AG04450 (cell line): ENCODE measurements around the gene SLC13A3. TPM values are rescaled to one million over a fixed set of nuclear protein-coding genes. Genes with fewer than 3 reads are reported as not detected.

ENCODE experiments used
- CTCF ChIA-PET: fragments of 300-600, 350-600 bp; formaldehyde crosslinking; extraction: SDS; loops from one replicate; lab custom pipeline; 2022; ENCODE audit warnings: antibody characterized with exemption, inconsistent platforms; lab: Charles Lee
- POLR2A ChIA-PET: fragments of 350-600 bp; formaldehyde crosslinking; extraction: SDS; loops from one replicate; lab custom pipeline; 2021; ENCODE audit warnings: antibody characterized with exemption, inconsistent platforms; lab: Yijun Ruan, JAX
- DNase-seq: peaks from one replicate; pipeline ENCODE4 v3.0.0-alpha.2; 2011; ENCODE audit warnings: low read depth, low spot score
- H3K27ac ChIP-seq: one replicate; pipeline ENCODE4 v1.5.1; 2012; ENCODE audit warnings: low read depth, low read length, control low read depth
- H3K27me3 ChIP-seq: one replicate; pipeline ENCODE4 v1.6.0; 2012; ENCODE audit warnings: low read length; ENCODE audit not compliant: control insufficient read depth, insufficient read depth
- H3K4me3 ChIP-seq: 2 replicates; pipeline ENCODE4 v1.5.1; 2011; ENCODE audit warnings: mild to moderate bottlenecking, low read depth, low read length, control low read depth
- H3K9me3 ChIP-seq: 2 replicates; pipeline ENCODE4 v1.5.1; 2012; ENCODE audit warnings: low read length; ENCODE audit not compliant: control insufficient read depth, insufficient read depth
- CTCF ChIP-seq: IDR thresholded peaks from 2 replicates; pipeline ENCODE4 v1.5.1; 2011; ENCODE audit warnings: low read depth, low read length, control low read depth, inconsistent platforms
- polyA plus RNA-seq: library from polyadenylated mRNA; depleted of rRNA; stranded (reverse); fragments of >200 nt; gene quantifications from 2 replicates; pipeline ENCODE4 v1.2.3, GENCODE V29; 2011

The SLC13A3 gene
- polyA plus RNA-seq, 1 experiment, result 2.4 TPM

- Histone ChIP-seq H3K4me3 (no peak overlapping the region), H3K27me3 (no peaks in the 10 kb centered on the region), H3K27ac (no peak overlapping the region), H3K9me3 (no peaks in the 10 kb centered on the region)
- DNase-seq, result no peak
- ChIA-PET CTCF (interaction anchor here (3.1 kb wide), 1 partner anchor 11 kb away, joined by 20 read pairs; no protein-coding TSS in a partner anchor), POLR2A (no interaction called here)
- TF ChIP-seq CTCF, result no peak
Measured at GRCh38 chr20:46573234-46573633, 78.0 kb downstream of the SLC13A3 start.

GRCh38 chr20:46572790-46573189, 78.5 kb downstream of the SLC13A3 start:
- CTCF ChIA-PET, result interaction anchor here (3.1 kb wide), 1 partner anchor 11 kb away, joined by 20 read pairs; no protein-coding TSS in a partner anchor
- DNase-seq, result no peak
- no peak overlapping the region for H3K4me3 ChIP-seq
- H3K9me3 ChIP-seq, result no peaks in the 10 kb centered on the region
- no peaks in the 10 kb centered on the region for H3K27me3 ChIP-seq
- TF ChIP-seq CTCF, result no peak
- no peak overlapping the region for H3K27ac ChIP-seq
- POLR2A ChIA-PET, result no interaction called here

- DNase-seq, result no peak
- H3K27ac ChIP-seq, result peak overlapping the region; percentile 31
- CTCF ChIA-PET, result interaction anchor here (1.0 to 3.1 kb wide), 2 partner anchors 10 to 108 kb away, joined by 3 to 20 read pairs; no protein-coding TSS in a partner anchor
- TF ChIP-seq CTCF, result no peak
- POLR2A ChIA-PET, result no interaction called here
- H3K4me3 ChIP-seq, result no peak overlapping the region
- no peaks in the 10 kb centered on the region for H3K9me3 ChIP-seq
- no peaks in the 10 kb centered on the region for H3K27me3 ChIP-seq
Measured at GRCh38 chr20:46572153-46572552, 79.1 kb downstream of the SLC13A3 start.

- Histone ChIP-seq H3K9me3 (no peaks in the 10 kb centered on the region), H3K27me3 (no peaks in the 10 kb centered on the region), H3K27ac (no peak overlapping the region), H3K4me3 (no peak overlapping the region)
- DNase-seq, result no peak
- POLR2A ChIA-PET, result no interaction called here
- CTCF ChIA-PET, result interaction anchor here (1.0 kb wide), 1 partner anchor 109 kb away, joined by 3 read pairs; no protein-coding TSS in a partner anchor
- no peak for TF ChIP-seq CTCF
Measured at GRCh38 chr20:46571418-46571817, 79.8 kb downstream of the SLC13A3 start.

GRCh38 chr20:46570956-46571355, 80.3 kb downstream of the SLC13A3 start:
- H3K27me3 ChIP-seq, result no peaks in the 10 kb centered on the region
- no peaks in the 10 kb centered on the region for H3K9me3 ChIP-seq
- ChIA-PET CTCF (no interaction called here), POLR2A (no interaction called here)
- DNase-seq, result no peak
- TF ChIP-seq CTCF, result no peak
- no peak overlapping the region for H3K27ac ChIP-seq
- H3K4me3 ChIP-seq, result no peak overlapping the region
